ENCODE measurements around the gene RAB11A. TPM values are rescaled to one million over a fixed set of nuclear protein-coding genes. Genes with fewer than 3 reads are reported as not detected.

The RAB11A gene
- total RNA-seq, 1 experiment from 2014 or later, result 407 TPM

DNA sequence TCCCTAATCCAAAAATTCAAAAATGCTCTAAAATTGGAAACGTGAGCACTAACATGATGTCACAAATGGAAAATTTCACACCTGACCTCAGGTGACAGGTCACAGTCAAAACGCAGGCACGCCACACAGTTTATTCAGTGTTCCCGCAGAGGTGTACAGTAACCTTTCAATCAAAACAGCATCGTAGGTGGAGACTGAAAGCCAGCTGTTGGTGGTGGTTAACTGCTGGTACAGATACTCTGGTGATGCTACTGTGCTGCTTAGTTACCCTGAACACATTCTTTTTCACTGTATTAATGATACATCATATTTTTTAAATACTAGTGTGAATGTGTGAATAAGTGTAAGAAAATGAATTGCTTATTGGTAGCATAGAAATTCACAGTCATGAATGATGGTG is 23.8 kb downstream of the RAB11A start:
- no TSS peak for BruUV-seq (replicated peaks)
- TF ChIP-seq, protein P1, sequence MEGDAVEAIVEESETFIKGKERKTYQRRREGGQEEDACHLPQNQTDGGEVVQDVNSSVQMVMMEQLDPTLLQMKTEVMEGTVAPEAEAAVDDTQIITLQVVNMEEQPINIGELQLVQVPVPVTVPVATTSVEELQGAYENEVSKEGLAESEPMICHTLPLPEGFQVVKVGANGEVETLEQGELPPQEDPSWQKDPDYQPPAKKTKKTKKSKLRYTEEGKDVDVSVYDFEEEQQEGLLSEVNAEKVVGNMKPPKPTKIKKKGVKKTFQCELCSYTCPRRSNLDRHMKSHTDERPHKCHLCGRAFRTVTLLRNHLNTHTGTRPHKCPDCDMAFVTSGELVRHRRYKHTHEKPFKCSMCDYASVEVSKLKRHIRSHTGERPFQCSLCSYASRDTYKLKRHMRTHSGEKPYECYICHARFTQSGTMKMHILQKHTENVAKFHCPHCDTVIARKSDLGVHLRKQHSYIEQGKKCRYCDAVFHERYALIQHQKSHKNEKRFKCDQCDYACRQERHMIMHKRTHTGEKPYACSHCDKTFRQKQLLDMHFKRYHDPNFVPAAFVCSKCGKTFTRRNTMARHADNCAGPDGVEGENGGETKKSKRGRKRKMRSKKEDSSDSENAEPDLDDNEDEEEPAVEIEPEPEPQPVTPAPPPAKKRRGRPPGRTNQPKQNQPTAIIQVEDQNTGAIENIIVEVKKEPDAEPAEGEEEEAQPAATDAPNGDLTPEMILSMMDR (IDR thresholded peaks at IDR 0.05; ENCODE audit: unreplicated experiment), result no peak
- DNase-seq, result no peak

DNA sequence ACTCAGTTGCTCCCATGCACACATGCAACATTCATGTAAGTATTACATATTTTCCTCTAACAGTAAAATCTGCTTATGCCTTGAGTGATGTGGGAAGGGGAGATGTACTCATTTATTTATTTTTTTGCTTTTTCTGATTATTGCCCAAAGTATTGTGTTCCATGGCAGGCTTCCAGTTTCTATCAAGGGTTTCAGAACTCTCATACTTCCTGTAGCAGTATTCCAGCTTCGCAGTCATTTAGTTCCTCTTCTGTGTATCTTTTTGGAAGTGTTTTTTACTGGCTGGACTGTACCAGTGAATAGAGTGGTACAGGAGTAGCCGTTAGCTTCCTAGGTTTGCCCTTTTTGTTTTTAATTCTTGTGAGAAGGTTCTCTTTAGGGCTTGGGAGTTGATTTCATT is 26.9 kb downstream of the RAB11A start:
- H3K27ac Mint-ChIP-seq (ENCODE audit: unreplicated experiment), result no peak overlapping the region
- intact Hi-C loops (cut with micrococcal nuclease; ENCODE audit: unreplicated experiment), result no loop called here

More for the DNA sequence above, 23.8 kb downstream of the RAB11A start:
- Mint-ChIP-seq H3K36me3 (ENCODE audit: insufficient read depth, unreplicated experiment) (peaks cover 20% of the 10 kb centered on the region), H3K27me3 (ENCODE audit: unreplicated experiment) (no peaks in the 10 kb centered on the region), H3K9me3 (ENCODE audit: low read depth, unreplicated experiment) (no peaks in the 10 kb centered on the region), H3K4me1 (ENCODE audit: low read depth, unreplicated experiment) (no peaks in the 10 kb centered on the region), H3K4me3 (ENCODE audit: low read depth, unreplicated experiment) (no peak overlapping the region), H3K27ac (ENCODE audit: unreplicated experiment) (no peak overlapping the region)
- intact Hi-C loops (cut with micrococcal nuclease; ENCODE audit: unreplicated experiment), result no loop called here
- CTCF ChIA-PET, result no interaction called here

DNA sequence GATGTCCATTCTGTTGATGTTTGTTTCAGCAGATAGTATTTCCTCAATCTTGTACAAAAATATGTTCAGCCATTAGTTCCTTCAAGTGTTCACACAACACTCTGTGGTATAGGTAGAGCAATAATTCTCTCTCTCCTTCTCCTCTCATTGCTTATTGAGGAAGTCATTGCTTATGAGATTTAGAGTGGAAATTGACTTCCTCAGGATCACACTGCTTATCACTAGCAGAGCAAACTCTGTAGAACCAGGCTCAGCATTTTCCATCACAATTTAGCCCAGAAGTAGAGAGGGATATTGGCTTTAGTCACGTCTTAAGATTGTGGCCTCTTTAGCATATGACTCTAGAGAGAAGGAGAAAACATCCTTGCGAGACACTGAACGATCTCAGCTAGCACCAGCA is 31.2 kb downstream of the RAB11A start:
- intact Hi-C loops (cut with micrococcal nuclease; ENCODE audit: unreplicated experiment), result loop anchor here (10.0 kb wide), 1 partner anchor 384 kb away; no protein-coding TSS in a partner anchor
- no TSS peak for BruUV-seq (replicated peaks)
- no peak for DNase-seq
- H3K27me3 Mint-ChIP-seq (ENCODE audit: unreplicated experiment), result no peaks in the 10 kb centered on the region
- CTCF ChIA-PET, result no interaction called here
- H3K4me3 Mint-ChIP-seq (ENCODE audit: low read depth, unreplicated experiment), result no peak overlapping the region
- peaks cover 44% of the 10 kb centered on the region for H3K4me1 Mint-ChIP-seq (ENCODE audit: low read depth, unreplicated experiment)
- H3K9me3 Mint-ChIP-seq (ENCODE audit: low read depth, unreplicated experiment), result no peaks in the 10 kb centered on the region
- TF ChIP-seq, protein P1 (IDR thresholded peaks at IDR 0.05; ENCODE audit: unreplicated experiment), result no peak
- peaks cover 34% of the 10 kb centered on the region for H3K36me3 Mint-ChIP-seq (ENCODE audit: insufficient read depth, unreplicated experiment)
- no peak overlapping the region for H3K27ac Mint-ChIP-seq (ENCODE audit: unreplicated experiment)

More for the DNA sequence above, 26.9 kb downstream of the RAB11A start:
- no peaks in the 10 kb centered on the region for H3K9me3 Mint-ChIP-seq (ENCODE audit: low read depth, unreplicated experiment)
- no peaks in the 10 kb centered on the region for H3K27me3 Mint-ChIP-seq (ENCODE audit: unreplicated experiment)
- peaks cover 12% of the 10 kb centered on the region for H3K4me1 Mint-ChIP-seq (ENCODE audit: low read depth, unreplicated experiment)
- CTCF ChIA-PET, result no interaction called here
- H3K36me3 Mint-ChIP-seq (ENCODE audit: insufficient read depth, unreplicated experiment), result peaks cover 11% of the 10 kb centered on the region
- DNase-seq, result no peak
- H3K4me3 Mint-ChIP-seq (ENCODE audit: low read depth, unreplicated experiment), result no peak overlapping the region
- TF ChIP-seq, protein P1 (IDR thresholded peaks at IDR 0.05; ENCODE audit: unreplicated experiment), result no peak
- no TSS peak for BruUV-seq (replicated peaks)

DNA sequence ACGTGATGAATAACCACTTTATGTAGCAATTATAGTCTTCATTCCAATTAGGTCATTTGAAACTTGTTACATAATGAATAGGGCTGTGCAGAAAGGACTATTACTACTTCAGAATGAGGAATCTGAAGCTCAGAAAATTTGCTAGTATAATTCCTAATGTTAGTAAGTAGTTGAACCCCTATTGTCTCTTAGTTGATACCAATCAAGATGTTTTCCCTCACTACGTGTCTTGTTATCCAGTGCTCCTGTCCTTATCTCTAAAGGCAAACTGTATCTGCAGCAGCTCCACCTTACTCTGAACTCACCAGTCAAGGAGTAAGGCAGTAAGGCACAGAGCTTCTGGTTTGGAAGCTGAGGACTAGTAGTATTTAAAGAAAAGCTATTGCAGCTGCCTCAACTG is 32.0 kb downstream of the RAB11A start:
- BruUV-seq (replicated peaks), result no TSS peak
- H3K36me3 Mint-ChIP-seq (ENCODE audit: insufficient read depth, unreplicated experiment), result peaks cover 39% of the 10 kb centered on the region
- H3K4me3 Mint-ChIP-seq (ENCODE audit: low read depth, unreplicated experiment), result no peak overlapping the region
- TF ChIP-seq, protein P1 (IDR thresholded peaks at IDR 0.05; ENCODE audit: unreplicated experiment), result no peak
- no peak for DNase-seq
- no peaks in the 10 kb centered on the region for H3K9me3 Mint-ChIP-seq (ENCODE audit: low read depth, unreplicated experiment)
- CTCF ChIA-PET, result no interaction called here
- intact Hi-C loops (cut with micrococcal nuclease; ENCODE audit: unreplicated experiment), result loop anchor here (10.0 kb wide), 1 partner anchor 383 kb away; no protein-coding TSS in a partner anchor
- no peaks in the 10 kb centered on the region for H3K27me3 Mint-ChIP-seq (ENCODE audit: unreplicated experiment)
- peak overlapping the region; percentile 72 for H3K27ac Mint-ChIP-seq (ENCODE audit: unreplicated experiment)
- H3K4me1 Mint-ChIP-seq (ENCODE audit: low read depth, unreplicated experiment), result peaks cover 52% of the 10 kb centered on the region
